ENCODE measurements around the gene GNA14.

Gene GNA14

GRCh38 chr9:77384406-77384805 lies 263.7 kb downstream of the GNA14 start:
- no peak for DNase-seq

GRCh38 chr9:77375956-77376532 lies 272.1 kb downstream of the GNA14 start:
- no peak for DNase-seq

- no peak for DNase-seq
Measured at GRCh38 chr9:77374266-77374665, 273.9 kb downstream of the GNA14 start.
